22Rv1 (cell line): ENCODE data around the gene CHST6.

Source experiments
- CTCF ChIP-seq: fragments of 450-650 bp; IDR thresholded peaks from 2 replicates; pipeline ENCODE4 v1.5.1; 2017; ENCODE audit warnings: mild to moderate bottlenecking
- ZFX ChIP-seq: fragments of 450-650 bp; IDR thresholded peaks from 2 replicates; pipeline ENCODE4 v1.6.1; 2017; ENCODE audit warnings: antibody characterized with exemption, borderline replicate concordance

- TF ChIP-seq CTCF (no peak), ZFX (no peak)
These were observed 51.9 kb downstream of the CHST6 start for GRCh38 chr16:75443298-75443697.
